ENCODE results near the gene TRAF7. TPM values are rescaled to one million over a fixed set of nuclear protein-coding genes. Genes with fewer than 3 reads are reported as not detected.
"Not testable (repeated sequence)": the region's sequence is repeated elsewhere in the genome, so short reads cannot be mapped to it uniquely, and the experiment has no call there.

TRAF7 gene
- 190 TPM for total RNA-seq (ENCODE audit: unreplicated experiment)
- long read RNA-seq, transcript TRAF7-201 (21 exons, 3,700 nt) = major isoform, 13 of 39 reads
- long read RNA-seq, partial matches to known transcripts = 24 of 39 reads
- long read RNA-seq, other reads (novel, unspliced or antisense) = 2 of 39 reads

DNA sequence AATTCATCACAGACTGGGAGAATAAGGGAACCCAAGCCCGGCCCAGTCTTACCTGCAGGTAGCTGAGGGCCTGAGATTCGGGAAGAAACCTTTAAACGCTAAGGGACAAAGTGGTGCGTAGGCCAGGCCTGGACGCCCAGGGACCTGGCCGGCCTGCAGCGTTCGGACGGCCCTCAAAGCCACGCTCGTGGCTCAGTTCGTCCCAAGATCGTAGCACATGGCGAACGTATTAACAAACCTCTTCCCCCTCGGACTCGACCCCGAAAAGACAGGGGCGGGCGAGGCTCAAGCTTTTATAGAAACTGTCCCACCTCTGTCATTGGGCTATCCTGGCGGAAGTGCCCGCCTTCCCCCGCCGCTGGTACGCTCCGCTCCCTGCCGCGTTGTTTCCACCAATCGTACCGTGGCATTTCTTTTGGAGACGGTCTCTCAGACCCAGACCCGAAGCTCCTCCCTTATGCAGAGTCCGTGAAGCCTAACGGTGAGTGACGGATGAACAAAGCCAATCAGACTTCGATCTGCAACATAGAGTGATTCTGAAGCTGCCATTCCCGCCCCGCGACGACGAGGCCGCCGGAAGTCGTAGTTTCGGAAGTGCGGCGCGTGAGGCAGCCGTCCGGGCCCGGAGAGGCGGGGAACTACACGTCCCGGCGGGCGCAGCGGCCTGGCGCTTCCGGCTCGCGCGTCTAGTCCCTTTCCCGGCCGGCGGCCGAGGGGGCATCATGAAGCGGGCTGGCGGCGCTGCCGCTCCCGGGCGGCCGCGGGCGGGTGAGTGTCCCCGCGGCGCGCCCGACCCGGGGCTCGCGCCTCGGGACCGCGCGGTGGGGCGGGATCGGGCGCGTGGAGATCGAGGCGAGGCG is at the start of gene TRAF7:
TSS of gene TRAF7 (plus strand) at position 692 of the 860 bp plus-strand sequence. CDS start 8,139 bp downstream, outside the sequence.
- peaks cover 28% of the 10 kb centered on the region for H3K27me3 Mint-ChIP-seq (ENCODE audit: unreplicated experiment)

DNA sequence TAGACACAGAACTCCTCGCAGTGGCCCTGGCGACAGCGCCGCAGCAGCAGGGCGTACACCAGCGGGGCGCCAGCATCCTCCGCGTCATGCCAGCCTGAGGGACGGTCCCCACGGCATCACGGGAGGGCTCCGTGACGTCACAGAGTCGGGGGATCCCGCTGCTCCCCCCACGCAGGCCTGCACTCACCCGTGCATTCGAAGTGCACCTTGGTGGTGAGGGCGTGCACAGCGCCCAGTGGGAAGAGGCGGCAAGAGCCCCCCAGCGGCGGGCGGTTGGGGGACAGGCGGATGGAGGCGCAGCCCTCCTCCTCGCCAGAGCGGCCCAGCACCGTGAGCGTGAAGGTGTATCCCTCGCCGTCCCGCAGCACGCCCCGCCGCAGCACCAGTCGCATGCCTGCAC is 49.4 kb upstream of the TRAF7 start:
- H3K9me3 Mint-ChIP-seq (ENCODE audit: unreplicated experiment); DNase-seq (ENCODE audit: low spot score); H3K27ac Mint-ChIP-seq (ENCODE audit: unreplicated experiment); H3K27me3 Mint-ChIP-seq (ENCODE audit: unreplicated experiment); H3K36me3 Mint-ChIP-seq (ENCODE audit: low read depth, unreplicated experiment); H3K4me3 Mint-ChIP-seq (ENCODE audit: unreplicated experiment); H3K4me1 Mint-ChIP-seq (ENCODE audit: unreplicated experiment): not testable (repeated sequence)

More for the DNA sequence above, at the start of gene TRAF7:
- TF ChIP-seq, protein P1, sequence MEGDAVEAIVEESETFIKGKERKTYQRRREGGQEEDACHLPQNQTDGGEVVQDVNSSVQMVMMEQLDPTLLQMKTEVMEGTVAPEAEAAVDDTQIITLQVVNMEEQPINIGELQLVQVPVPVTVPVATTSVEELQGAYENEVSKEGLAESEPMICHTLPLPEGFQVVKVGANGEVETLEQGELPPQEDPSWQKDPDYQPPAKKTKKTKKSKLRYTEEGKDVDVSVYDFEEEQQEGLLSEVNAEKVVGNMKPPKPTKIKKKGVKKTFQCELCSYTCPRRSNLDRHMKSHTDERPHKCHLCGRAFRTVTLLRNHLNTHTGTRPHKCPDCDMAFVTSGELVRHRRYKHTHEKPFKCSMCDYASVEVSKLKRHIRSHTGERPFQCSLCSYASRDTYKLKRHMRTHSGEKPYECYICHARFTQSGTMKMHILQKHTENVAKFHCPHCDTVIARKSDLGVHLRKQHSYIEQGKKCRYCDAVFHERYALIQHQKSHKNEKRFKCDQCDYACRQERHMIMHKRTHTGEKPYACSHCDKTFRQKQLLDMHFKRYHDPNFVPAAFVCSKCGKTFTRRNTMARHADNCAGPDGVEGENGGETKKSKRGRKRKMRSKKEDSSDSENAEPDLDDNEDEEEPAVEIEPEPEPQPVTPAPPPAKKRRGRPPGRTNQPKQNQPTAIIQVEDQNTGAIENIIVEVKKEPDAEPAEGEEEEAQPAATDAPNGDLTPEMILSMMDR (IDR thresholded peaks at IDR 0.05; ENCODE audit: unreplicated experiment) = no peak
- H3K4me1 Mint-ChIP-seq (ENCODE audit: unreplicated experiment) = peaks cover 47% of the 10 kb centered on the region
- peak; percentile 98 for DNase-seq (ENCODE audit: low spot score)
- H3K36me3 Mint-ChIP-seq (ENCODE audit: low read depth, unreplicated experiment) = peaks cover 9% of the 10 kb centered on the region
- H3K9me3 Mint-ChIP-seq (ENCODE audit: unreplicated experiment) = no peaks in the 10 kb centered on the region
- H3K27ac Mint-ChIP-seq (ENCODE audit: unreplicated experiment) = peak within 1 kb of the TSS; percentile 92
- peak within 1 kb of the TSS; percentile 98 for H3K4me3 Mint-ChIP-seq (ENCODE audit: unreplicated experiment)

DNA sequence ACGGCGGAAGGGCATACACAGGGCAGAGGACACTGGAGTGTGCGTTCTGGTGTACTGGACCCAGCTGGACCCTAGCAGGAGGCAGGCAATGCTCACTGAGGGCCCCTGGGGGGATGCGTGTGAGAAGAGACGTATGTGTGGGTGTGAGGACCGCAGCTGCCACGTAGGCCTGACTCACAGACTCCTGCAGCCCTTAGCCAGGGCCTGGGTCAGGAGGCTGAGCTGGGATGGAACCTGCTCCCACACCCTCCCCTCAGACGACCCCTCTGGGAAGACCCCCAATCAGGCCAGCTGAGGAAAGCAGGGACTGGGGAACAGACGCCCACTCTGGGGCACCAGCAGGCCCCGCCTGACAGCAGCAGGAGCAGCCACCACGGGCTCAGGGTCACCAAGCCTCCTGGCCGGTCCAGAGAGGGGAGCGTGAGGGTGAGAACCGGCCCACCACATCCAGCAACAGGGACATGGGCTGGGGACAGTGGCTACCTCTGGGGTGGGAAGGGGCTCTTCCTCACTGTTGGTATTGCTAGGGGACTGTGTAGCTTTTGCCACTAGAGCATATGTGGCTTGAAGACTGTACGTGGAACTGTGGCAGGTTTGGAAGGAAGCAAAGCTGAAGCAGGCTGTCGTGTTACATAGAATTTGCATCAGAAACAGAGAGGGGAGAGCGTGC is 48.3 kb upstream of the TRAF7 start:
- not testable (repeated sequence) for H3K27me3 Mint-ChIP-seq (ENCODE audit: unreplicated experiment); H3K9me3 Mint-ChIP-seq (ENCODE audit: unreplicated experiment); H3K36me3 Mint-ChIP-seq (ENCODE audit: low read depth, unreplicated experiment); H3K4me1 Mint-ChIP-seq (ENCODE audit: unreplicated experiment); DNase-seq (ENCODE audit: low spot score); H3K27ac Mint-ChIP-seq (ENCODE audit: unreplicated experiment)
- H3K4me3 Mint-ChIP-seq (ENCODE audit: unreplicated experiment) = peak overlapping the region; percentile 54

DNA sequence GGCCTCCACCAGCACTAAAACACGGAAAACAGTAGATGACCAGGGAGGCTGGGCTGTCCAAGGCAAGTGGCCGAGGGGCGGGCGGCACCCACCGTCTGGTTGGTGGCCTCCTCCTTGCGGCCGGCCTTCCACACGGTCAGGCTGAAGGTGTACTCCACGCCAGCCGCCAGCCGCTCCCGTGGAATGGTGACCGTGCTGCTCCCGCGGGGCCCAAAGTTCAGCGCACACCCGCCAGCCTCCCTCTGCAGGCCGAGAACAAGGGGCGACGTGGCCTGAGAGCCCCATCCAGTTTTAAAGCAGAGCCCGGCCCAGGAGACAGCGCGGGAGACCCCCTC is 47.8 kb upstream of the TRAF7 start:
- not testable (repeated sequence) for H3K36me3 Mint-ChIP-seq (ENCODE audit: low read depth, unreplicated experiment); H3K9me3 Mint-ChIP-seq (ENCODE audit: unreplicated experiment); DNase-seq (ENCODE audit: low spot score)

DNA sequence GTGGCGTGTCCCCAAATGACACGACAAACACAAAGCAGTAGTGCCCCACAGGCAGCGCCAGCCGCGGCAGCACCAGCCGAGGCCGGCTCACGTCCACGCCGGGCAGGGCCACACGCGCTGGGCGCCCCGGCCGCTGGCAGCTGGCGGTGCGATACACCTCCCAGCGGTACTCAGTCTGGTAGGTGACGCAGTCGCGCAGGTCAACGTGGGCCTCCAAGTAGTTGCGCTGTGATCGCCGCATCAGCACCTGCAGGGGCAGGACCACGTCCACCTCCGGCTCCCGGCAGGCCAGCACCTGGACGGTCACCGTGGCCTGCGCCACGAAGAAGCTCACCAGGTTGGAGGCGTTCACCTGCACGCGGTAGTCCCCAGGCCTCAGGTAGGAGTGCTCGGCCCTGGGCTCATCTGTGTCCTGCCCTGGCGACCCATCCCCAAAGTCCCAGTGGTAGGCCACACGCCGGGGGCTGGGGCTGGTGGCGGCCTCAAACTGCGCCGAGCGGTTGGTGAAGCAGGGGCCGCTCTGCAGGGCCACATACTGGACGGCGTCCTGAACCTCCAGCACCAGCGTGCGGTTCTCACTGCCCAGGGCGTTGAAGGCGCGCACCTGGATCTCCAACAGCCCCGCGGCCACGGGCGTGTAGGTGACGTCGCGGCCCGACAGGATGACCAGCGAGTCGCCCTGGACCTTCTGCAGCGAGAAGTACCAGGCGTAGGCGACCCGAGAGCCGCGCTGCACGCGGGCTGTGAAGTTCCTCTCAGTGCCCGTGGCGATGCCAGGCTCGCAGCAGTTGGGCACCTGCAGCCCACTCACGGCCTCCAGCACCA is 46.9 kb upstream of the TRAF7 start:
- H3K27ac Mint-ChIP-seq (ENCODE audit: unreplicated experiment); H3K27me3 Mint-ChIP-seq (ENCODE audit: unreplicated experiment); H3K9me3 Mint-ChIP-seq (ENCODE audit: unreplicated experiment); H3K36me3 Mint-ChIP-seq (ENCODE audit: low read depth, unreplicated experiment); H3K4me1 Mint-ChIP-seq (ENCODE audit: unreplicated experiment); DNase-seq (ENCODE audit: low spot score); H3K4me3 Mint-ChIP-seq (ENCODE audit: unreplicated experiment): not testable (repeated sequence)

More for the DNA sequence above, 47.8 kb upstream of the TRAF7 start:
- H3K4me3 Mint-ChIP-seq (ENCODE audit: unreplicated experiment) = peak overlapping the region; percentile 54
- not testable (repeated sequence) for H3K27me3 Mint-ChIP-seq (ENCODE audit: unreplicated experiment); H3K4me1 Mint-ChIP-seq (ENCODE audit: unreplicated experiment); H3K27ac Mint-ChIP-seq (ENCODE audit: unreplicated experiment)

DNA sequence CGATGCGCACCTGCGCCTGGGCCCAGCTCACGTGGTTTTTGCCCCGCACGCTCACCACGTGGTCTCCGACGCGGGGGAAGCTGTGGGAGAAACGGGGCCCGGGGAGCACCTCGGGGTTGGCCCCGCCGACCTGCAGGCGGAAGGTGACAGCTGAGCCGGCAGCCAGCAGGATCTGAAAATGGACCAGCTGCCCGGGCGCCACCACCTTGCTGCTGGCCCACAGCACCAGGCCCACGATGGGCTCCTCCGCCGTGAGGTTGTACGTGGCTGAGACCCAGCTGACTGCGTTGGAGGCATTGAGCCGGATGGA is 46.4 kb upstream of the TRAF7 start:
- H3K9me3 Mint-ChIP-seq (ENCODE audit: unreplicated experiment); DNase-seq (ENCODE audit: low spot score); H3K36me3 Mint-ChIP-seq (ENCODE audit: low read depth, unreplicated experiment): not testable (repeated sequence)

DNA sequence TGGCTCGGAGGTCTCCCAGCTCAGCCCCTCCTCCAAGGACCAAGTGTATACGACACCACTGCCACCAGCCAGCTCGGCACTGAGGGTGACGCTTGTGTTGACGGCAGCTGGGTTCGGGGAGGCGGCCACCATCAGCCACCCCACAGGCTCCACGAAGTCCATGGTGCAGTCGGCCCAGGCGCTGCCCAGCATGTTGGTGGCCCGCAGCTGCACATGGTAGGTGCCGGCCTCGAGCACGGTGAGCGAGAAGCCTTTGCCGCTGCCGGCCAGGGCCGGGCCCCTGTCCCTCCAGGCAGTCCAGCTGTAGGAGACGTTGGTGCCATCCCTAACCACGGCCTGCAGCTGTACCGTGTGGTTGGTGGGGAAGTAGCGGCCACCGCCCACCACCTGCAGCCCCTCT is 45.7 kb upstream of the TRAF7 start:
- H3K4me1 Mint-ChIP-seq (ENCODE audit: unreplicated experiment); H3K36me3 Mint-ChIP-seq (ENCODE audit: low read depth, unreplicated experiment); H3K4me3 Mint-ChIP-seq (ENCODE audit: unreplicated experiment); H3K9me3 Mint-ChIP-seq (ENCODE audit: unreplicated experiment); H3K27ac Mint-ChIP-seq (ENCODE audit: unreplicated experiment); H3K27me3 Mint-ChIP-seq (ENCODE audit: unreplicated experiment); DNase-seq (ENCODE audit: low spot score): not testable (repeated sequence)

More for the DNA sequence above, 46.4 kb upstream of the TRAF7 start:
- not testable (repeated sequence) for H3K27me3 Mint-ChIP-seq (ENCODE audit: unreplicated experiment); H3K4me1 Mint-ChIP-seq (ENCODE audit: unreplicated experiment); H3K4me3 Mint-ChIP-seq (ENCODE audit: unreplicated experiment); H3K27ac Mint-ChIP-seq (ENCODE audit: unreplicated experiment)

DNA sequence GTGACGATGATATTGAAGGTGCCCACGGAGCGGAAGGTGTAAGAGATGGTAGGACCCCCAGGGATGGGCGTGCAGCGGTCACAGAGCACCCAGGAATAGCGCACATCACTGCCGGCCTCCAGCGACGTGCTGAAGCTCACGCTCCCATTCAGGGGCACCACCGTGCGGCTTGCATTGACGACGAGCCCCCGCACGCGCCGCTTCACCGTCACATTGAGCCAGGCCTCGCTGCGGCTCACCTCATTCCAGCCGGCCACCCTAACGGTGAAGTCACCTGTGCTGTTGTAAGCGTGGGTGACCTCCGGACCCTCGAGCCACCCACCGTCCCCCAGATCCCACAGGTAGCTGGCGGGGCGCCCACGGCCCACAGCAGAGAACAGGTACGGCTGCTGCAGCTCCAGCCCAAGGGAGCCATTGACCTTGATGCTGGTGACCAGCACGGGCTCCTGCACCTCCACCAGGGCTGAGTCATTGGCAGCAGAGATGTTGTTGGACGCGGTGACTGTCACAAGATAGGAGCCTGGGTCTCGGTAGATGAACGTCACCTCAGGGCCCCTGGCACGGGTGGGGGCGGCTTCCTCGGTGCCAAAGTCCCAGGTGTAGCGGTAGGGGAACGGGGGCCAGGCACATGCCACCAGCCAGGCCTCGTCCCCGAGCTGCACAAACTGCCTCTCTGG is 45.1 kb upstream of the TRAF7 start:
- H3K27me3 Mint-ChIP-seq (ENCODE audit: unreplicated experiment); DNase-seq (ENCODE audit: low spot score); H3K4me3 Mint-ChIP-seq (ENCODE audit: unreplicated experiment): not testable (repeated sequence)

DNA sequence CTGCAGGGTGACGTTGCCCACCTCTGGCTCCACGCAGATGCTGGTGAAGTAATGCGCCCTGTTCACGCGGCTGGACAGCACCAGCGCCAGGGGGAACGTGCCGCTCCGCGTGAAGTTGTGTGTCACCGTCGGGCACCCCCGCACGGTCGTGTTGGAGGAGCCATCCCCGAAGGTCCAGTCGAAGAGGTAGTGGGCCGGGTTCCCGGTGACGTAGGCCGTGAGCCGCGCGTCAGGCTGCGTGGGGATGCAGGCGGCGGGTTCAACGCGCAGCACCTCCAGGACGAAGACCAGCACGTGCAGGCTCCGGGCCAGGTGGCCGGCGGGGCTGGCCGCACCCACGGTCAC is 44.6 kb upstream of the TRAF7 start:
- not testable (repeated sequence) for H3K27me3 Mint-ChIP-seq (ENCODE audit: unreplicated experiment); H3K4me1 Mint-ChIP-seq (ENCODE audit: unreplicated experiment); H3K27ac Mint-ChIP-seq (ENCODE audit: unreplicated experiment); H3K9me3 Mint-ChIP-seq (ENCODE audit: unreplicated experiment); H3K4me3 Mint-ChIP-seq (ENCODE audit: unreplicated experiment); H3K36me3 Mint-ChIP-seq (ENCODE audit: low read depth, unreplicated experiment); DNase-seq (ENCODE audit: low spot score)

More for the DNA sequence above, 45.1 kb upstream of the TRAF7 start:
- H3K4me1 Mint-ChIP-seq (ENCODE audit: unreplicated experiment); H3K9me3 Mint-ChIP-seq (ENCODE audit: unreplicated experiment); H3K36me3 Mint-ChIP-seq (ENCODE audit: low read depth, unreplicated experiment); H3K27ac Mint-ChIP-seq (ENCODE audit: unreplicated experiment): not testable (repeated sequence)

Measured in endothelial cell (in vitro differentiated cells).